K562 (cell line): ENCODE data around the gene C17orf75. TPM values are rescaled to one million over a fixed set of nuclear protein-coding genes. Genes with fewer than 3 reads are reported as not detected.
A peak's percentile ranks its signal among the peaks of the same experiment; 100 is the strongest.

Experiments
- ATAC-seq: fragments of 200-7000 bp; cut with Tn5 transposase; 3 replicates; pipeline ENCODE4 v1.9.1; 2020; ENCODE audit warnings: moderate library complexity
- BruUV-seq: library from RNA; stranded (reverse); fragments of 400-500 nt; replicated peaks from 2 replicates; lab custom pipeline; 2021; lab: Mats Ljungman, UMichigan
- CTCF ChIA-PET: fragments of 300-600 bp; formaldehyde crosslinking; extraction: SDS; loops from one replicate; lab custom pipeline; 2021; ENCODE audit warnings: low intra/inter-chr PET ratio; lab: Yijun Ruan, JAX
- POLR2A ChIA-PET: fragments of 300-600, 350-650 bp; sonication (Branson Sonifier 250); formaldehyde crosslinking; extraction: SDS; loops from one replicate; lab custom pipeline; 2021; ENCODE audit warnings: antibody characterized with exemption, inconsistent platforms; lab: Yijun Ruan, JAX
- DNase-seq, 4 experiments: peaks; one replicate each; pipeline versions ENCODE4 v3.0.0 to v3.0.0-alpha.2; 2011 to 2018; ENCODE audit warnings: low spot score in 3 of 4, mixed read lengths in 3 of 4; ENCODE audit errors: extremely low read depth in 1 of 4
- FAIRE-seq: peaks from 2 replicates; lab custom pipeline; 2011; peaks lifted over from hg19 to GRCh38; lab: Jason Lieb, UNC
- H2AFZ ChIP-seq: 2 replicates; pipeline ENCODE4 v1.6.0; 2011; ENCODE audit warnings: low read depth, low read length, control low read depth, inconsistent platforms
- H3K27ac ChIP-seq: fragments of 200-600 bp; 3 replicates; pipeline ENCODE4 v1.8.0; 2011; ENCODE audit warnings: low read depth, mild to moderate bottlenecking, control low read depth, inconsistent platforms, low read length, moderate library complexity, mixed read lengths; ENCODE audit errors: extremely low read depth
- H3K27me3 ChIP-seq, 2 experiments: fragments of 300-600 bp in 1 of 2; 2 replicates in 1 of 2; 3 replicates in 1 of 2; pipeline versions ENCODE4 v1.6.0 to v1.8.0; 2011; ENCODE audit warnings: inconsistent platforms in 2 of 2, low read length in 2 of 2, mild to moderate bottlenecking in 1 of 2, mixed read lengths in 1 of 2, moderate library complexity in 1 of 2; ENCODE audit not compliant: control insufficient read depth in 2 of 2, insufficient read depth in 2 of 2
- H3K36me3 ChIP-seq: fragments of 300-600 bp; 3 replicates; pipeline ENCODE4 v1.8.0; 2011; ENCODE audit warnings: mild to moderate bottlenecking, low read length, inconsistent platforms; ENCODE audit not compliant: control insufficient read depth, insufficient read depth
- H3K4me1 ChIP-seq, 2 experiments: fragments of 200-600 bp in 1 of 2; replicated peaks in 1 of 2; 2 replicates in 1 of 2; 3 replicates in 1 of 2; pipeline versions ENCODE4 v1.5.1 to v1.8.0; 2011; ENCODE audit warnings: inconsistent platforms in 2 of 2, low read length in 2 of 2, mild to moderate bottlenecking in 1 of 2, mixed read lengths in 1 of 2, moderate library complexity in 1 of 2; ENCODE audit not compliant: control insufficient read depth in 2 of 2, insufficient read depth in 2 of 2
- H3K4me2 ChIP-seq: 2 replicates; pipeline ENCODE4 v1.6.1; 2011; ENCODE audit warnings: low read length, control low read depth, inconsistent platforms, mixed read lengths; ENCODE audit not compliant: insufficient read depth
- H3K4me3 ChIP-seq: fragments of 200-600 bp; sonication (generic), shearing (Covaris generic); 2 replicates; pipeline ENCODE4 v1.5.1; 2016; ENCODE audit warnings: control low read depth, inconsistent platforms
- H3K79me2 ChIP-seq: fragments of 200-600 bp; 3 replicates; pipeline ENCODE4 v1.8.0; 2011; ENCODE audit warnings: low read length, inconsistent platforms; ENCODE audit not compliant: control insufficient read depth, insufficient read depth
- H3K9ac ChIP-seq, 2 experiments: 2 replicates each; pipeline versions ENCODE4 v1.6.0 to v1.6.1; 2011; ENCODE audit warnings: low read depth in 2 of 2, low read length in 2 of 2, control low read depth in 1 of 2, inconsistent platforms in 1 of 2, mild to moderate bottlenecking in 1 of 2, mixed read lengths in 1 of 2; ENCODE audit not compliant: insufficient read depth in 1 of 2
- H3K9me1 ChIP-seq: one replicate; pipeline ENCODE4 v1.6.0; 2011; ENCODE audit warnings: inconsistent platforms, mild to moderate bottlenecking, low read length, moderate library complexity; ENCODE audit not compliant: control insufficient read depth, insufficient read depth
- H3K9me3 ChIP-seq: replicated peaks from 2 replicates; pipeline ENCODE4 v1.5.1; 2011; ENCODE audit warnings: low read depth, low read length, inconsistent platforms; ENCODE audit not compliant: control insufficient read depth, insufficient read depth
- H4K20me1 ChIP-seq: replicated peaks from 2 replicates; pipeline ENCODE4 v1.6.1; 2011; ENCODE audit warnings: low read length, inconsistent platforms, mixed read lengths; ENCODE audit not compliant: control insufficient read depth, insufficient read depth
- ARHGAP35 ChIP-seq: fragments of 450-650 bp; IDR thresholded peaks from 2 replicates; pipeline ENCODE4 v1.6.1; 2018; ENCODE audit not compliant: partially characterized antibody
- ARID1B ChIP-seq: fragments of 450-650 bp; IDR thresholded peaks from 2 replicates; pipeline ENCODE4 v1.6.1; 2016; ENCODE audit warnings: antibody characterized with exemption, mild to moderate bottlenecking, inconsistent platforms
- BCOR ChIP-seq: fragments of 450-650 bp; IDR thresholded peaks from 2 replicates; pipeline ENCODE4 v1.6.1; 2016
- CBFA2T2 ChIP-seq: fragments of 450-650 bp; conservative IDR thresholded peaks from 2 replicates; pipeline ENCODE4 v1.6.1; 2017; ENCODE audit warnings: mild to moderate bottlenecking
- CBFA2T3 ChIP-seq: fragments of 450-650 bp; IDR thresholded peaks from 2 replicates; pipeline ENCODE4 v1.6.1; 2017
- DIDO1 ChIP-seq: fragments of 450-650 bp; IDR thresholded peaks from 2 replicates; pipeline ENCODE4 v1.6.1; 2016; ENCODE audit warnings: low read depth, missing biosample characterization, missing genetic modification characterization
- HNRNPK ChIP-seq: fragments of 200-400 bp; formaldehyde crosslinking; IDR thresholded peaks from one replicate; pipeline ENCODE4 v1.6.1; 2018; ENCODE audit warnings: mild to moderate bottlenecking, low read depth, low read length; ENCODE audit not compliant: poor library complexity, severe bottlenecking
- JUNB ChIP-seq: fragments of 450-650 bp; formaldehyde crosslinking; conservative IDR thresholded peaks from 2 replicates; pipeline ENCODE4 v1.4.0; 2020; ENCODE audit warnings: mild to moderate bottlenecking
- MEIS2 ChIP-seq: fragments of 450-650 bp; IDR thresholded peaks from 2 replicates; pipeline ENCODE4 v1.6.1; 2014; ENCODE audit warnings: mild to moderate bottlenecking; ENCODE audit not compliant: partially characterized antibody
- PBX2 ChIP-seq, 2 experiments: IDR thresholded peaks in 1 of 2; conservative IDR thresholded peaks in 1 of 2; 2 replicates each; pipeline ENCODE4 v1.6.1; 2016; ENCODE audit warnings: low read depth in 2 of 2, mild to moderate bottlenecking in 1 of 2, missing compliant biosample characterization in 1 of 2, missing genetic modification characterization in 1 of 2, moderate library complexity in 1 of 2
- TAF15 ChIP-seq: fragments of 200-400 bp; formaldehyde crosslinking; IDR thresholded peaks from 2 replicates; pipeline ENCODE4 v1.6.1; 2017; ENCODE audit warnings: mild to moderate bottlenecking, low read depth, low read length, moderate library complexity
- TAL1 ChIP-seq: fragments of 450-650 bp; IDR thresholded peaks from 2 replicates; pipeline ENCODE4 v1.6.1; 2016; ENCODE audit warnings: mild to moderate bottlenecking
- TEAD4 ChIP-seq, 2 experiments: sonication (generic) in 1 of 2; formaldehyde crosslinking in 1 of 2; IDR thresholded peaks; 2 replicates each; pipeline versions ENCODE4 v1.6.1 to v1.8.0; 2012 to 2022; ENCODE audit warnings: borderline replicate concordance in 1 of 2, inconsistent platforms in 1 of 2, low read length in 1 of 2, mild to moderate bottlenecking in 1 of 2, missing genetic modification reagents in 1 of 2
- TFAP4 ChIP-seq: sonication (generic); formaldehyde crosslinking; IDR thresholded peaks from 2 replicates; pipeline ENCODE4 v1.8.0; 2022; ENCODE audit warnings: missing genetic modification reagents, mild to moderate bottlenecking, moderate library complexity, borderline replicate concordance
- ZNF197 ChIP-seq: fragments of 200-800 bp; sonication (Bioruptor generic); IDR thresholded peaks from 2 replicates; pipeline ENCODE4 v1.6.1; 2016; ENCODE audit warnings: low read depth, missing genetic modification characterization, missing compliant biosample characterization
- ZNF766 ChIP-seq: fragments of 200-800 bp; sonication (Bioruptor generic); conservative IDR thresholded peaks from 2 replicates; pipeline ENCODE4 v1.6.1; 2016; ENCODE audit warnings: missing genetic modification characterization, missing compliant biosample characterization
- WGBS: fragments of 100-300 bp; shearing (Covaris generic); methylation state at CpG from one replicate; pipeline ENCODE4 v1.1.6; 2016; ENCODE audit warnings: low coverage, mixed read lengths; ENCODE audit not compliant: insufficient coverage; ENCODE audit errors: missing lambda C conversion rate; 5-methylcytosine and 5-hydroxymethylcytosine counted together
- in situ Hi-C: fragments of 300-500 bp; cut with MboI; formaldehyde crosslinking; loops from 4 replicates; pipeline ENCODE4 v1.15.0; 2018; ENCODE audit warnings: inconsistent platforms, mixed read lengths
- intact Hi-C: fragments of 100-400 bp; cut with micrococcal nuclease; formaldehyde crosslinking; loops from 2 replicates; pipeline ENCODE4 v1.14.2; 2022
- polyA plus RNA-seq, 8 experiments: library from polyadenylated mRNA; depleted of rRNA in 4 of 8; stranded (reverse) in 5 of 8; unstranded in 3 of 8; fragments of >200 nt; fragmentation: Nextera tagmentation in 2 of 8; fragmentation: Illumina TruSeq in 1 of 8; extraction: Ambion mirVana in 2 of 8; extraction: Trizol in 1 of 8; gene quantifications; 2 replicates each; pipeline versions ENCODE4 v1.2.1 to v1.2.3, GENCODE V29; 2011 to 2014; ENCODE audit warnings: inconsistent platforms in 1 of 8, missing spikeins in 1 of 8
- total RNA-seq, 7 experiments: library from RNA; depleted of rRNA in 6 of 7; stranded (reverse); fragments of >200 nt in 6 of 7; fragmentation: Illumina TruSeq in 2 of 7; extraction: Trizol in 2 of 7; gene quantifications; 2 replicates each; pipeline versions ENCODE4 v1.2.1 to v1.2.3, GENCODE V29; 2011 to 2021; ENCODE audit warnings: low replicate concordance in 1 of 7

Gene C17orf75
- total and polyA plus RNA-seq, 9 of the 15 experiments (the other 6 are each of a cell fraction or from before 2014, with no cell fraction given): 15.5 to 55.7 (median 18.5) TPM

GRCh38 chr17:32299580-32300164 is 42.3 kb downstream of the C17orf75 start:
- no TSS peak for BruUV-seq
- CTCF ChIA-PET: no interaction called here
- H3K4me1 ChIP-seq: peaks cover 12 to 14% of the 10 kb centered on the region in 2 experiments; a peak in 4 of 5 replicates
- H3K36me3 ChIP-seq: no peaks in the 10 kb centered on the region
- DNase-seq (no peak), ATAC-seq (peak; percentile 20; the same call in 1 of the 3 replicates), FAIRE-seq (no peak)
- intact Hi-C loops: no loop called here
- no peak overlapping the region for H2AFZ ChIP-seq
- no peaks in the 10 kb centered on the region for H3K9me1 ChIP-seq
- 14% methylated on average over 7 of the region's 7 CpGs for WGBS
- no peak overlapping the region for H3K4me2 ChIP-seq
- in situ Hi-C loops: no loop called here
- 0 out of 2 replicates have a peak, but pooled peaks cover 4% of the 10 kb centered on the region for H4K20me1 ChIP-seq
- H3K9me3 ChIP-seq: no peaks in the 10 kb centered on the region
- H3K27me3 ChIP-seq: no peaks in the 10 kb centered on the region
- H3K9ac ChIP-seq: peak overlapping the region in 1 of 2 experiments; percentile 29; a peak in 1 of 4 replicates
- no peak overlapping the region for H3K4me3 ChIP-seq
- H3K27ac ChIP-seq: no peak overlapping the region
- peak; percentile 25; the same call in 1 of the 2 replicates for TF ChIP-seq TAL1
- TF ChIP-seq TFAP4: no peak
- TF ChIP-seq BCOR: no peak
- no peak for TF ChIP-seq DIDO1
- TF ChIP-seq PBX2 (CRISPR knock-in tag; IDR thresholded peaks at IDR 0.05; ENCODE audit: low read depth): no peak
- TF ChIP-seq PBX2 (tag; conservative IDR thresholded peaks at IDR 0.05; ENCODE audit: low read depth): peak; percentile 42
- peak; percentile 31; the same call in 1 of the 2 replicates for TF ChIP-seq ARID1B
- TF ChIP-seq ZNF766 (CRISPR knock-in tag): no peak
- no peak for TF ChIP-seq TAF15
- TF ChIP-seq ARHGAP35: no peak
- no peak for TF ChIP-seq HNRNPK
- TF ChIP-seq JUNB: no peak
- no peak for TF ChIP-seq ZNF197
- TF ChIP-seq TEAD4 (IDR thresholded peaks at IDR 0.05; ENCODE audit: low read length): peak; percentile 24; the same call in 1 of the 2 replicates
- no peak for TF ChIP-seq TEAD4 (CRISPR knock-in tag; IDR thresholded peaks at IDR 0.05; ENCODE audit: borderline replicate concordance)
- TF ChIP-seq CBFA2T2: peak; percentile 61
- peak; percentile 77 for TF ChIP-seq CBFA2T3
- peak; percentile 53 for TF ChIP-seq MEIS2
- H3K79me2 ChIP-seq: no peaks in the 10 kb centered on the region
- POLR2A ChIA-PET: interaction anchor here (0.6 kb wide), 2 partner anchors 38 to 160 kb away, joined by 3 read pairs; no protein-coding TSS in a partner anchor
